Measurements from ENCODE around the gene WNT5A.

GRCh38 chr3:55501905-55502304 lies 14.8 kb upstream of the WNT5A start:
- TF ChIP-seq CTCF (IDR thresholded peaks at IDR 0.05; ENCODE audit: insufficient read depth, low read depth, low read length) (no peak), EZH2 (IDR thresholded peaks at IDR 0.05; ENCODE audit: insufficient read depth, low read length) (no peak)

Data from astrocyte (in vitro differentiated cells and primary cell).